WTC11 (cell line): ENCODE data around the gene PRAME. TPM values are rescaled to one million over a fixed set of nuclear protein-coding genes. Genes with fewer than 3 reads are reported as not detected.

Experiments used
- ATAC-seq: fragments of 200-7000 bp; cut with Tn5 transposase; 2 replicates; pipeline ENCODE4 v1.10.0; 2021; ENCODE audit warnings: mild to moderate bottlenecking, moderate library complexity
- CTCF ChIA-PET: fragments of 300-600 bp; sonication (Branson Sonifier 250); formaldehyde crosslinking; loops from one replicate; lab custom pipeline; 2021; ENCODE audit warnings: antibody characterized with exemption; lab: Charles Lee
- POLR2A ChIA-PET: fragments of 350-600 bp; sonication (Branson Sonifier 250); formaldehyde crosslinking; loops from one replicate; lab custom pipeline; 2021; ENCODE audit warnings: antibody characterized with exemption; lab: Charles Lee
- DNase-seq: peaks from one replicate; pipeline ENCODE4 v3.0.0; 2021; ENCODE audit warnings: low spot score
- H3K27ac Mint-ChIP-seq: 2 replicates; pipeline ENCODE4 v1.8.0; 2021; ENCODE audit warnings: mixed read lengths
- H3K27me3 Mint-ChIP-seq: 2 replicates; pipeline ENCODE4 v1.8.0; 2021; ENCODE audit warnings: low read depth, mild to moderate bottlenecking, moderate library complexity, mixed read lengths
- H3K36me3 Mint-ChIP-seq: 2 replicates; pipeline ENCODE4 v1.8.0; 2021; ENCODE audit warnings: mixed read lengths
- H3K4me1 Mint-ChIP-seq: 2 replicates; pipeline ENCODE4 v1.8.0; 2022; ENCODE audit warnings: mixed read lengths
- H3K4me3 Mint-ChIP-seq: 2 replicates; pipeline ENCODE4 v1.8.0; 2021; ENCODE audit warnings: mild to moderate bottlenecking, moderate library complexity, mixed read lengths
- H3K9me3 Mint-ChIP-seq: 2 replicates; pipeline ENCODE4 v1.8.0; 2021; ENCODE audit warnings: mixed read lengths
- ARID4B ChIP-seq: sonication (generic); formaldehyde crosslinking; IDR thresholded peaks from 2 replicates; pipeline ENCODE4 v1.8.0; 2023; ENCODE audit warnings: missing genetic modification reagents, mild to moderate bottlenecking, borderline replicate concordance
- CREM ChIP-seq: sonication (generic); formaldehyde crosslinking; IDR thresholded peaks from 2 replicates; pipeline ENCODE4 v1.8.1; 2022; ENCODE audit warnings: mild to moderate bottlenecking, missing genetic modification reagents, moderate library complexity
- E2F4 ChIP-seq: sonication (generic); formaldehyde crosslinking; IDR thresholded peaks from 2 replicates; pipeline ENCODE4 v1.8.1; 2022; ENCODE audit warnings: low read depth, mild to moderate bottlenecking, moderate library complexity, missing genetic modification reagents, borderline replicate concordance
- NFATC4 ChIP-seq: fragments of 250-450 bp; sonication (Bioruptor Pico); IDR thresholded peaks from 2 replicates; pipeline ENCODE4 v1.9.0; 2021; ENCODE audit warnings: mild to moderate bottlenecking
- RELA ChIP-seq: sonication (generic); formaldehyde crosslinking; IDR thresholded peaks from 2 replicates; pipeline ENCODE4 v1.8.1; 2022; ENCODE audit warnings: missing genetic modification reagents, mild to moderate bottlenecking, borderline replicate concordance
- SMAD4 ChIP-seq: sonication (generic); formaldehyde crosslinking; IDR thresholded peaks from 2 replicates; pipeline ENCODE4 v1.8.0; 2022; ENCODE audit warnings: mild to moderate bottlenecking, missing genetic modification reagents
- SOX15 ChIP-seq: fragments of 250-450 bp; sonication (Bioruptor Pico); IDR thresholded peaks from 2 replicates; pipeline ENCODE4 v1.9.0; 2021; ENCODE audit warnings: mild to moderate bottlenecking
- SP1 ChIP-seq: sonication (generic); formaldehyde crosslinking; conservative IDR thresholded peaks from 2 replicates; pipeline ENCODE4 v1.8.1; 2022; ENCODE audit warnings: missing genetic modification reagents
- TCF7 ChIP-seq: sonication (generic); formaldehyde crosslinking; IDR thresholded peaks from 2 replicates; pipeline ENCODE4 v1.8.0; 2022; ENCODE audit warnings: mild to moderate bottlenecking, low read depth, missing genetic modification reagents, moderate library complexity
- USF1 ChIP-seq: sonication (generic); formaldehyde crosslinking; IDR thresholded peaks from 2 replicates; pipeline ENCODE4 v1.8.0; 2022; ENCODE audit warnings: mild to moderate bottlenecking, missing genetic modification reagents
- ZBTB43 ChIP-seq: sonication (generic); formaldehyde crosslinking; IDR thresholded peaks from 2 replicates; pipeline ENCODE4 v1.8.1; 2023; ENCODE audit warnings: mild to moderate bottlenecking, missing genetic modification reagents
- ZMAT4 ChIP-seq: fragments of 250-450 bp; sonication (Bioruptor Pico); IDR thresholded peaks from 2 replicates; pipeline ENCODE4 v1.9.0; 2021; ENCODE audit warnings: mild to moderate bottlenecking
- ZNF121 ChIP-seq: sonication (generic); formaldehyde crosslinking; IDR thresholded peaks from 2 replicates; pipeline ENCODE4 v1.8.0; 2023; ENCODE audit warnings: missing genetic modification reagents
- ZNF138 ChIP-seq: sonication (generic); formaldehyde crosslinking; conservative IDR thresholded peaks from 2 replicates; pipeline ENCODE4 v1.8.1; 2022; ENCODE audit warnings: mild to moderate bottlenecking, moderate library complexity, missing genetic modification reagents
- ZNF281 ChIP-seq: sonication (generic); formaldehyde crosslinking; IDR thresholded peaks from 2 replicates; pipeline ENCODE4 v1.8.0; 2023; ENCODE audit warnings: mild to moderate bottlenecking, missing genetic modification reagents
- ZNF396 ChIP-seq: fragments of 250-450 bp; sonication (Bioruptor Pico); IDR thresholded peaks from 2 replicates; pipeline ENCODE4 v1.8.0; 2021; ENCODE audit warnings: mild to moderate bottlenecking, moderate library complexity, borderline replicate concordance
- ZNF423 ChIP-seq: fragments of 250-450 bp; sonication (Bioruptor Pico); IDR thresholded peaks from 2 replicates; pipeline ENCODE4 v2.1.2; 2022; ENCODE audit warnings: mild to moderate bottlenecking, moderate library complexity
- ZNF671 ChIP-seq: fragments of 250-450 bp; sonication (Bioruptor Pico); IDR thresholded peaks from 2 replicates; pipeline ENCODE4 v1.8.0; 2021; ENCODE audit warnings: mild to moderate bottlenecking
- ZSCAN18 ChIP-seq: fragments of 250-450 bp; sonication (Bioruptor Pico); IDR thresholded peaks from 2 replicates; pipeline ENCODE4 v2.1.2; 2022; ENCODE audit warnings: mild to moderate bottlenecking, moderate library complexity
- total RNA-seq: library from RNA; stranded (reverse); gene quantifications from 3 replicates; pipeline ENCODE4 v1.2.3, GENCODE V29; 2021

PRAME gene
- total RNA-seq, 1 experiment from 2014 or later, result 1.5 TPM

- ATAC-seq, result no peak
- Mint-ChIP-seq H3K36me3 (no peaks in the 10 kb centered on the region), H3K9me3 (no peaks in the 10 kb centered on the region), H3K4me3 (no peak overlapping the region), H3K27ac (no peak overlapping the region), H3K27me3 (peaks cover 95% of the 10 kb centered on the region), H3K4me1 (no peaks in the 10 kb centered on the region)
- DNase-seq, result no peak
- ChIA-PET CTCF (no interaction called here), POLR2A (no interaction called here)
- no peak for TF ChIP-seq USF1 (CRISPR knock-in tag)
- TF ChIP-seq SMAD4 (CRISPR knock-in tag), result no peak
- TF ChIP-seq SOX15, result no peak
- no peak for TF ChIP-seq ZNF121 (CRISPR knock-in tag)
- no peak for TF ChIP-seq ARID4B (CRISPR knock-in tag)
- TF ChIP-seq RELA (CRISPR knock-in tag), result no peak
- no peak for TF ChIP-seq ZBTB43 (CRISPR knock-in tag)
- no peak for TF ChIP-seq ZNF281 (CRISPR knock-in tag)
- no peak for TF ChIP-seq ZMAT4
- TF ChIP-seq ZNF423 (CRISPR knock-in tag), result no peak
- TF ChIP-seq ZNF138 (CRISPR knock-in tag), result no peak
- TF ChIP-seq ZNF671 (CRISPR knock-in tag), result no peak
- TF ChIP-seq E2F4, result no peak
- no peak for TF ChIP-seq TCF7 (CRISPR knock-in tag)
- no peak for TF ChIP-seq SP1 (CRISPR knock-in tag)
- no peak for TF ChIP-seq ZNF396 (CRISPR knock-in tag)
- no peak for TF ChIP-seq CREM
- no peak for TF ChIP-seq ZSCAN18 (CRISPR knock-in tag)
- TF ChIP-seq NFATC4, result no peak
Measured at GRCh38 chr22:22579869-22580604, 21.0 kb upstream of the PRAME start.
